SK-N-SH treated with all-trans-retinoic acid at 6 μM for 48 hours (cell line): Measurements from ENCODE around the gene CORO1C.

Experiments
- ATAC-seq: fragments of 200-7000 bp; cut with Tn5 transposase; 3 replicates; pipeline ENCODE4 v1.9.1; 2020; ENCODE audit warnings: mild to moderate bottlenecking, moderate library complexity
- BACH2 ChIP-seq: fragments of 250-450 bp; sonication (Bioruptor Pico); IDR thresholded peaks from 2 replicates; pipeline ENCODE4 v1.9.0; 2021; ENCODE audit warnings: mild to moderate bottlenecking, borderline replicate concordance
- ESRRG ChIP-seq: fragments of 250-450 bp; sonication (Bioruptor Pico); IDR thresholded peaks from 2 replicates; pipeline ENCODE4 v1.6.1; 2021; ENCODE audit warnings: mild to moderate bottlenecking
- GLIS3 ChIP-seq: fragments of 250-450 bp; sonication (Bioruptor Pico); IDR thresholded peaks from 2 replicates; pipeline ENCODE4 v1.5.0; 2020; ENCODE audit warnings: mild to moderate bottlenecking, moderate library complexity
- OSR1 ChIP-seq: fragments of 250-450 bp; sonication (Bioruptor Pico); IDR thresholded peaks from 2 replicates; pipeline ENCODE4 v1.8.0; 2022; ENCODE audit warnings: moderate library complexity, mild to moderate bottlenecking, inconsistent platforms
- POU6F1 ChIP-seq: fragments of 250-450 bp; sonication (Bioruptor Pico); IDR thresholded peaks from 2 replicates; pipeline ENCODE4 v1.8.0; 2021; ENCODE audit warnings: low read depth, mild to moderate bottlenecking, moderate library complexity, borderline replicate concordance
- SNAI2 ChIP-seq: fragments of 250-450 bp; sonication (Bioruptor Pico); IDR thresholded peaks from 2 replicates; pipeline ENCODE4 v1.5.0; 2020; ENCODE audit warnings: mild to moderate bottlenecking, moderate library complexity
- TOX ChIP-seq: fragments of 250-450 bp; sonication (Bioruptor Pico); IDR thresholded peaks from 2 replicates; pipeline ENCODE4 v1.8.0; 2021; ENCODE audit warnings: mild to moderate bottlenecking, moderate library complexity, borderline replicate concordance
- TSHZ2 ChIP-seq: fragments of 250-450 bp; sonication (Bioruptor Pico); IDR thresholded peaks from 2 replicates; pipeline ENCODE4 v1.5.0; 2020; ENCODE audit warnings: mild to moderate bottlenecking, moderate library complexity
- ZC3H10 ChIP-seq: fragments of 250-450 bp; sonication (Bioruptor Pico); IDR thresholded peaks from 2 replicates; pipeline ENCODE4 v1.5.1; 2021; ENCODE audit warnings: mild to moderate bottlenecking, moderate library complexity
- ZFP30 ChIP-seq: fragments of 450-650 bp; formaldehyde crosslinking; IDR thresholded peaks from 2 replicates; pipeline ENCODE4 v1.5.0; 2022; ENCODE audit warnings: mild to moderate bottlenecking, moderate library complexity
- ZNF565 ChIP-seq: fragments of 450-650 bp; formaldehyde crosslinking; conservative IDR thresholded peaks from 2 replicates; pipeline ENCODE4 v1.5.0; 2020; ENCODE audit warnings: low read depth, mild to moderate bottlenecking, moderate library complexity
- TF ChIP-seq, protein P1 (sequence below): fragments of 250-450 bp; sonication (Bioruptor Pico); IDR thresholded peaks from 2 replicates; pipeline ENCODE4 v1.8.0; 2020; ENCODE audit warnings: mild to moderate bottlenecking, moderate library complexity, borderline replicate concordance

Gene CORO1C

GRCh38 chr12:108638997-108639822, 92.1 kb downstream of the CORO1C start:
- no peak for TF ChIP-seq TSHZ2 (CRISPR knock-in tag)
- TF ChIP-seq OSR1 (CRISPR knock-in tag), result no peak
- TF ChIP-seq SNAI2 (CRISPR knock-in tag), result no peak
- no peak for TF ChIP-seq POU6F1 (CRISPR knock-in tag)
- TF ChIP-seq ESRRG (CRISPR knock-in tag), result no peak
- ATAC-seq, result 0 out of 3 replicates have a peak, but pooled peaks have one; percentile 1

DNA sequence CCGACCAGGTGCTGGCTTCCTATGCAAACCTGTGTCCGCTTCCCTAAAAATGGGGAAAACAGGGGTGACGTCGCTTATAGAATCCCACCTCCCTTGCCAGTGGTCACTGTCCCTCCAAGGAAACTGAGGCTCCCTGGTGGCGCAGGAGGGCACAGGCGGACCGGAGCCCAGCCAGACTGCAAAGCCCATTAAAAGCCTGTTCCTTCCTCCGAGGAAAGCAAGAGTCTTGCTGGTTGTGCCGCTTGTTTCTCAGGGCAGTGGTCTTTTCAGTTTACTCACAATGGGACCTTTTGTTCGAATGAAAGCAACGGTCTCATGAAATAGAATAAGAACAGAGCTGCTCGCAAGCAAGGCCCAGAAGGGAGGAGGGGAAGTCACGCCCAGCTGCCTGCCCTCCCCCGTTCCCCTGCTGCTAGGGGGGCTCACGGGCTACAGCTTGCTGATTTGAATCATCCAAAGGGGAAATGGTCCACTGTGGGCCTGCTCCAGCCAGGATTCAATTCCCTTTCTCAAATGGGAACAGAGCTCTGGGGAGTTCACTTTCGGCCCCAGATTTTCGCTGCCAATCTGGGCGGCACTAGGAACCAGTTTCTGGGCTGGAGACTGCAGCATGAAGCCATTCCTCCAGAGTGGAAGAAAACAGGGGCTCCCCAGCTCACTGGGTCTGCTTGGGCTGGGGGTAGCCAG, 93.0 kb downstream of the CORO1C start:
- ATAC-seq, result no peak

GRCh38 chr12:108637222-108637971, 93.9 kb downstream of the CORO1C start:
- TF ChIP-seq OSR1 (CRISPR knock-in tag), result no peak
- TF ChIP-seq ZC3H10, result no peak
- no peak for TF ChIP-seq TOX (CRISPR knock-in tag)
- TF ChIP-seq ESRRG (CRISPR knock-in tag), result no peak
- TF ChIP-seq BACH2 (CRISPR knock-in tag), result no peak
- no peak for TF ChIP-seq ZFP30
- no peak for TF ChIP-seq ZNF565 (CRISPR knock-in tag)
- TF ChIP-seq, protein P1, sequence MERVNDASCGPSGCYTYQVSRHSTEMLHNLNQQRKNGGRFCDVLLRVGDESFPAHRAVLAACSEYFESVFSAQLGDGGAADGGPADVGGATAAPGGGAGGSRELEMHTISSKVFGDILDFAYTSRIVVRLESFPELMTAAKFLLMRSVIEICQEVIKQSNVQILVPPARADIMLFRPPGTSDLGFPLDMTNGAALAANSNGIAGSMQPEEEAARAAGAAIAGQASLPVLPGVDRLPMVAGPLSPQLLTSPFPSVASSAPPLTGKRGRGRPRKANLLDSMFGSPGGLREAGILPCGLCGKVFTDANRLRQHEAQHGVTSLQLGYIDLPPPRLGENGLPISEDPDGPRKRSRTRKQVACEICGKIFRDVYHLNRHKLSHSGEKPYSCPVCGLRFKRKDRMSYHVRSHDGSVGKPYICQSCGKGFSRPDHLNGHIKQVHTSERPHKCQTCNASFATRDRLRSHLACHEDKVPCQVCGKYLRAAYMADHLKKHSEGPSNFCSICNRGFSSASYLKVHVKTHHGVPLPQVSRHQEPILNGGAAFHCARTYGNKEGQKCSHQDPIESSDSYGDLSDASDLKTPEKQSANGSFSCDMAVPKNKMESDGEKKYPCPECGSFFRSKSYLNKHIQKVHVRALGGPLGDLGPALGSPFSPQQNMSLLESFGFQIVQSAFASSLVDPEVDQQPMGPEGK (CRISPR knock-in tag), result no peak
- TF ChIP-seq GLIS3 (CRISPR knock-in tag), result no peak
- no peak for ATAC-seq

More for the DNA sequence above, 93.0 kb downstream of the CORO1C start:
- no peak for TF ChIP-seq BACH2 (CRISPR knock-in tag)
- no peak for TF ChIP-seq SNAI2 (CRISPR knock-in tag)
- TF ChIP-seq ZNF565 (CRISPR knock-in tag), result no peak
- TF ChIP-seq, protein P1 (CRISPR knock-in tag), result no peak
- TF ChIP-seq POU6F1 (CRISPR knock-in tag), result no peak
- TF ChIP-seq, all 23 proteins: peak for 0
